Vagina (tissue), 2 donors: Measurements from ENCODE around the gene PRKCG.

Experiments
- CTCF ChIP-seq, 3 experiments: fragments of 450-650 bp in 2 of 3; fragments of 200-600 bp in 1 of 3; sonication (generic) in 1 of 3; IDR thresholded peaks; one replicate each; pipeline ENCODE4 v1.5.1; 2017 to 2019; ENCODE audit warnings: antibody characterized with exemption in 3 of 3, mild to moderate bottlenecking in 2 of 3, moderate library complexity in 2 of 3
- POLR2A ChIP-seq, 2 donors: fragments of 450-650 bp; IDR thresholded peaks; one replicate each; pipeline ENCODE4 v1.6.1; 2017; ENCODE audit warnings: antibody characterized with exemption in 2 of 2, mild to moderate bottlenecking in 2 of 2, moderate library complexity in 2 of 2

DNA sequence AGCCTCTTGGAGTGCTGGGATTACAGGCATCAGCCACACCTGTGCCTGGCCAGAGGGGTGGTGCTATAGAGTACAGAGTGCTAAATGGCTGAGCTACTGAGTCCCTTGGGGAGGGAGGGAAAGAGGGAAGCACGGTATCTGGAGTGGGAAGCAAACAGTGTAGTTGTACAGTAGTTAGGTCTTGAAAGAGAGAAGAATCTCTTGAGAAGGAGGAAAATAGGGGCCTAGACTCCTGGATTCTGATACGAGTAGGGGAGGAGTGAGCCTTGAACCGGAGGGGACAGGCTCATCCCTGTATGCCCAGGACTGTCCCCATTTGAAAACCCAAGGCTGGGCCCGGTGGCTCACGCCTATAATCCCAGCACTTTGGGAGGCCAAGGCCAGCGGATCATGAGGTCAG lies 9.2 kb upstream of the PRKCG start:
- TF ChIP-seq CTCF (IDR thresholded peaks at IDR 0.05) (no peak), POLR2A (IDR thresholded peaks at IDR 0.05) (no peak)
